ENCODE results near the gene NUP160.
A peak's percentile ranks its signal among the peaks of the same experiment; 100 is the strongest.

Gene NUP160

DNA sequence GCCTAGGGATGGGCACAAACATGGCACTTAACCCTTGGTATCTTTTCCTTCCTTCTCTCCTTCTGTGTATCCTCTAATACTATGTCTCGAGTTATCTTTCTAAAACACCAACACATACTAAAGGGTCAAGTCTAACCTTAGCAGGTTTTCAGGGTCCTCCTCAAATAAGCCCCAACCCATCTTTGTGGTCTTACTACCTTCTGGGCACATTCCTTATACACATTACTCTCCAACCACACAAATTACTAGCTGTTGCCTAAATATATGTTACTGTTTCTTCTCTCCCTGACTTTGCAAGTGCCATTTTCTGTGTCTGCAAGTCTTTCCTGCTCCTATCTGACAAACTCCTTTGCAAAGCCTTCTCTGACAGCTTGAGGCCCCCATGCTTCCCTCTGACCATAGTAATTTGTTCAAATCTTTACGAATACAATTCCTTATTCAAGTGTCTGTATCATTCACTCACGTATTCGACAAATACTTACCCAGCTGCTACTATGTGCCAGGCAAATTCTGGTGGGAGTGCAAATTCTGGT is 15.8 kb upstream of the NUP160 start:
- H2AFZ ChIP-seq (ENCODE audit: low read depth, low read length, severe bottlenecking) = no peak overlapping the region
- H3K9me2 ChIP-seq (replicated peaks; ENCODE audit: insufficient read depth, low read length) = no peaks in the 10 kb centered on the region
- no peaks in the 10 kb centered on the region for H3K9me3 ChIP-seq (ENCODE audit: insufficient read depth, low read length)
- no peaks in the 10 kb centered on the region for H3K79me2 ChIP-seq (ENCODE audit: insufficient read depth, low read length)
- H4K20me1 ChIP-seq (ENCODE audit: low read depth, low read length) = no peaks in the 10 kb centered on the region
- peaks cover 10% of the 10 kb centered on the region; the same call in 1 of the 2 replicates for H3F3A ChIP-seq (ENCODE audit: insufficient read depth)
- H3K27me3 ChIP-seq (ENCODE audit: low read length) = no peaks in the 10 kb centered on the region
- peak; percentile 90; the same call in 1 of the 2 replicates for TF ChIP-seq EZH2phosphoT487 (conservative IDR thresholded peaks at IDR 0.05; ENCODE audit: low read length)
- TF ChIP-seq, protein P1, sequence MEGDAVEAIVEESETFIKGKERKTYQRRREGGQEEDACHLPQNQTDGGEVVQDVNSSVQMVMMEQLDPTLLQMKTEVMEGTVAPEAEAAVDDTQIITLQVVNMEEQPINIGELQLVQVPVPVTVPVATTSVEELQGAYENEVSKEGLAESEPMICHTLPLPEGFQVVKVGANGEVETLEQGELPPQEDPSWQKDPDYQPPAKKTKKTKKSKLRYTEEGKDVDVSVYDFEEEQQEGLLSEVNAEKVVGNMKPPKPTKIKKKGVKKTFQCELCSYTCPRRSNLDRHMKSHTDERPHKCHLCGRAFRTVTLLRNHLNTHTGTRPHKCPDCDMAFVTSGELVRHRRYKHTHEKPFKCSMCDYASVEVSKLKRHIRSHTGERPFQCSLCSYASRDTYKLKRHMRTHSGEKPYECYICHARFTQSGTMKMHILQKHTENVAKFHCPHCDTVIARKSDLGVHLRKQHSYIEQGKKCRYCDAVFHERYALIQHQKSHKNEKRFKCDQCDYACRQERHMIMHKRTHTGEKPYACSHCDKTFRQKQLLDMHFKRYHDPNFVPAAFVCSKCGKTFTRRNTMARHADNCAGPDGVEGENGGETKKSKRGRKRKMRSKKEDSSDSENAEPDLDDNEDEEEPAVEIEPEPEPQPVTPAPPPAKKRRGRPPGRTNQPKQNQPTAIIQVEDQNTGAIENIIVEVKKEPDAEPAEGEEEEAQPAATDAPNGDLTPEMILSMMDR (IDR thresholded peaks at IDR 0.05; ENCODE audit: insufficient read depth, low read length, poor library complexity, severe bottlenecking) = no peak
- H3K9ac ChIP-seq (ENCODE audit: low read length) = no peak overlapping the region
- no peak overlapping the region for H3K27ac ChIP-seq (ENCODE audit: low read depth, low read length)
- H3K36me3 ChIP-seq (ENCODE audit: low read length) = no peaks in the 10 kb centered on the region
- H3K4me2 ChIP-seq (ENCODE audit: low read depth, low read length, poor library complexity, severe bottlenecking) = peak overlapping the region; percentile 36
- no peak overlapping the region for H3K4me3 ChIP-seq (ENCODE audit: insufficient read depth, low read length, poor library complexity, severe bottlenecking)

DNA sequence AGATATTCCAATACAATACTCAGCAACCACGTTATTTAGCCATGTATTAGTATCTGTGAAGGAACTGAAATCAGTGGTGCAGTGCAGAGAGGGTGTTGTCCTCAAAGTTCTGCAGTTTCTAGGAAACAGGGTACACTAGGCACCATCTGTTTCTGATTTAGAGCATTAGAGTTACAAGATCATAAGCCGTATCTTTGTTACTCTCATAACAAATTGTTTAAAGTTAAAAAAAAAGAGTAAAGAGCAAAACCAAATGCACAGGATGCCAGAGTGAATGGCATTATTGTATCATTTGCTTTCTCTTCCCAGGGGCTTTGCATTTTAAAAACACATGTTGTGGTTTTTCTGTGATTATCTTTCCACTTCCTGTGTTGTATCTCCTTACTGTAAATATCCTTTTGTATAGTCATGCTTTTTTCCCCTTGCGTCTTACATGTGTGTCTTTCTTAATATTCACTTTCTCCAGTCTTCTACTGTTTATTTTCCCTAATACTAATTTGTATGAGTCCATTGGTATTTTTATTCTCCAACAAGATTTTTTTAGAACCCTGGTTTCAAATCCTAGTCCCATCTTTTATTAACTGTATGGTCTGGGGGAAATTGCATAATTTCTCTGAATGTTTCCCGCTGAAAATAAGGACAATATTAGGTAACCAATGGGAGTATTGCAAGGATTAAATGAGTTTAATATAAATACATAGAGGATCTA is 15.2 kb upstream of the NUP160 start:
- H3F3A ChIP-seq (ENCODE audit: insufficient read depth) = peaks cover 10% of the 10 kb centered on the region

DNA sequence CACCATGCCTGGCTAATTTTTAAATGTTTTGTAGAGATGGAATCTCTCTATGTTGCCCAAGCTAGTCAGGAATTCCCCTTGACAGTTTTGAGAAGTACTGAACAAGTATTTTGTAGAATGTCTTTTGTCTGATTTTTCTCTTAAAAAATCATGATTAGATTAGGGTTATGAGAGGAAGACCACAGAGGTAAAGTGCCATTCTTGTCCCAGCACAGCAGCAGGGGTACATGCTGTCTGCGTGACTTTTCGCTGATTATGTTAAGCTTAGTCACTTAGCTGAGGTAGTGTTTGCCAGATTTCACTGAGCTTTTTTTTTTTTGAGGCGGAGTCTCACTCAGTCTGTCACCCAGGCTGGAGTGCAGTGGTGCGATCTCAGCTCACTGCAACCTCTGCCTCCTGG is 13.6 kb upstream of the NUP160 start:
- no peaks in the 10 kb centered on the region for H3K9me2 ChIP-seq (replicated peaks; ENCODE audit: insufficient read depth, low read length)
- H3K27me3 ChIP-seq (ENCODE audit: low read length) = no peaks in the 10 kb centered on the region
- no peaks in the 10 kb centered on the region for H3K79me2 ChIP-seq (ENCODE audit: insufficient read depth, low read length)
- no peaks in the 10 kb centered on the region for H3K9me3 ChIP-seq (ENCODE audit: insufficient read depth, low read length)
- H3K4me2 ChIP-seq (ENCODE audit: low read depth, low read length, poor library complexity, severe bottlenecking) = no peak overlapping the region
- no peak overlapping the region for H3K4me3 ChIP-seq (ENCODE audit: insufficient read depth, low read length, poor library complexity, severe bottlenecking)
- H3K36me3 ChIP-seq (ENCODE audit: low read length) = no peaks in the 10 kb centered on the region
- H4K20me1 ChIP-seq (ENCODE audit: low read depth, low read length) = no peaks in the 10 kb centered on the region
- TF ChIP-seq, protein P1 (IDR thresholded peaks at IDR 0.05; ENCODE audit: insufficient read depth, low read length, poor library complexity, severe bottlenecking) = no peak
- no peak for TF ChIP-seq EZH2phosphoT487 (conservative IDR thresholded peaks at IDR 0.05; ENCODE audit: low read length)
- H2AFZ ChIP-seq (ENCODE audit: low read depth, low read length, severe bottlenecking) = no peak overlapping the region
- peaks cover 24% of the 10 kb centered on the region for H3F3A ChIP-seq (ENCODE audit: insufficient read depth)
- H3K27ac ChIP-seq (ENCODE audit: low read depth, low read length) = no peak overlapping the region
- no peak overlapping the region for H3K9ac ChIP-seq (ENCODE audit: low read length)

More for the DNA sequence above, 15.2 kb upstream of the NUP160 start:
- Histone ChIP-seq H3K9ac (ENCODE audit: low read length) (no peak overlapping the region), H3K9me2 (replicated peaks; ENCODE audit: insufficient read depth, low read length) (no peaks in the 10 kb centered on the region), H3K27me3 (ENCODE audit: low read length) (no peaks in the 10 kb centered on the region), H2AFZ (ENCODE audit: low read depth, low read length, severe bottlenecking) (no peak overlapping the region), H3K4me3 (ENCODE audit: insufficient read depth, low read length, poor library complexity, severe bottlenecking) (peak overlapping the region; percentile 1), H4K20me1 (ENCODE audit: low read depth, low read length) (no peaks in the 10 kb centered on the region), H3K36me3 (ENCODE audit: low read length) (no peaks in the 10 kb centered on the region), H3K9me3 (ENCODE audit: insufficient read depth, low read length) (no peaks in the 10 kb centered on the region), H3K27ac (ENCODE audit: low read depth, low read length) (no peak overlapping the region), H3K4me2 (ENCODE audit: low read depth, low read length, poor library complexity, severe bottlenecking) (peak overlapping the region; percentile 36), H3K79me2 (ENCODE audit: insufficient read depth, low read length) (no peaks in the 10 kb centered on the region)
- no peak for TF ChIP-seq EZH2phosphoT487 (conservative IDR thresholded peaks at IDR 0.05; ENCODE audit: low read length)
- TF ChIP-seq, protein P1 (IDR thresholded peaks at IDR 0.05; ENCODE audit: insufficient read depth, low read length, poor library complexity, severe bottlenecking) = no peak

Data from SU-DHL-6 (cell line).